NCI-H524 treated with DMSO at 0.1 percent for 48 hours (cell line): ENCODE measurements around the gene RPS6KA6.
"Not testable (repeated sequence)": the region's sequence is repeated elsewhere in the genome, so short reads cannot be mapped to it uniquely, and the experiment has no call there.

ENCODE experiments used
- DNase-seq: peaks from one replicate; lab custom pipeline; 2025; lab: John Stamatoyannopoulos, UW

The RPS6KA6 gene

GRCh38 chrX:84162401-84162800 lies 25.6 kb downstream of the RPS6KA6 start:
- DNase-seq, result no peak

- no peak for DNase-seq
Observed at GRCh38 chrX:84161641-84162040, 26.4 kb downstream of the RPS6KA6 start.

DNA sequence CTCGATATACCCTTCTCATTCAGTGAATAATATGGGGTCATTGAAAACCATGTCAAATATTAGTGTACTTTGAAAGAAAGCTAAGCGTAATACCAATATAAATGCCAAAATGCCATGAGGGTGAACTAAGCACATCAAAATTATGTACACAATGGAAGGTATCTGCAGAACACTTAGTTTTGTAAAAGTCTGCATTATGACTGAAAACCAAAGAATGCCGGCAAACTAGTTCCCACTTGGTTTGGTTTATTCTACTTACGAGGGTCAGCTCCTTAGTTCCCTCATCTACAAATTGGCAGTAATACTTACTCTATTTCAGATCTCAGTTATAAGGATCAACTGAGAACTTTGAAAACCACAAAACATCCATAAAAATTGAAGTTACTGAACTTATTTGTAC lies 27.3 kb downstream of the RPS6KA6 start:
- DNase-seq, result no peak

DNA sequence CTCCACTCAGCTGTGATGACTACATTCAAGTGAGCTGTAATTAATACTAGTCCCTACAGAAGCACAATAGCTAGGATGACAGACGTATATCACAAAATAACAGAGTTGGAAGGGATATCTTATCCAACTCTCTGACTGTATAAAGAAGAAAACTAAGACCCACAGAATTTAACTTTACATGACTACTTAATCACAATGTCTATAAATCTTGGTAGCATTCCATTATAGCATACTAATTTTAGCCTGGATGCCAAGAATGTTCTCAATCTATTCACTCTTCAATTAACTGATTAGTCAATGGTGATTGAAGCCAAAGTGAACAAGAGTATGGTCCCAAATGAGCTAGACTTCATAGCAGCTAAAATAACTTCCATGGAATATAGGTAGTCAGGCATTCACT lies 31.2 kb downstream of the RPS6KA6 start:
- DNase-seq, result no peak

DNA sequence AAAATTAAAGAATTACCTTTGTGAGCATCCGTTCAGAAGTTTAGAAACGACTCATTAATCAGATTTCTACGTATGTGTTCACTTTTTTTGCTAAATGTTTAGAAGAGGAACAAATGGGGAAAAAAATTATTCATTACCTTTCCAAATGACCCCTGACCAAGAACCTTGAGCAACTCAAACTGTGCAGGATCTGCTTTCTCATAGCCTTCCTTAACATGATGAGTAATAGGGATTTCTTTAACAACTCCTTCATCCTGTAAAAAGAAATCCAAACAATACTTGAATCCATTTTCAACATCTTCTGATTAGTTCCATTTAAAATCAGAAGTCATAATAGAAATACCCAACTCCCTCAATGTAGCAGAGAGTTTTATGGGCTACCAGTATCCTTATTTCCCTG lies 32.1 kb downstream of the RPS6KA6 start:
- DNase-seq, result no peak

DNA sequence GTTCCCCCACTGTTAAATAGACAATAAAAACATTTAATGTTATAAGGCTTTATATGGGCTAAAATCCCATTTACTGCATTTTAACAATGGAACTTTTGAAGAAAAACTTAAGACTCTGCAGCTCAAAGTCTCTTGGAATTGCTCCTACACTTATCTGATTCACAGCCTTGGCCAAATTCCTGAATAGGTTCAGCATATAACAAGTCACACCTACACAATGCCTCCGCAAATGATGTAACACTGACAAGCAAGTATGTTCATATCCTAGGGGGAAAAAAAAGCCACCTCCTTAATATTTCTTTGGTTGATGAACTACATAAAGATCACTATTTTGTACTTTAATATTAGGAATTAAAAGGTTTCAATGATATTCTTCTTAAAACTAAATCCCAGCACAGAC lies 34.5 kb downstream of the RPS6KA6 start:
- no peak for DNase-seq

- DNase-seq, result no peak
Observed at GRCh38 chrX:84144991-84145390, 43.0 kb downstream of the RPS6KA6 start.

DNA sequence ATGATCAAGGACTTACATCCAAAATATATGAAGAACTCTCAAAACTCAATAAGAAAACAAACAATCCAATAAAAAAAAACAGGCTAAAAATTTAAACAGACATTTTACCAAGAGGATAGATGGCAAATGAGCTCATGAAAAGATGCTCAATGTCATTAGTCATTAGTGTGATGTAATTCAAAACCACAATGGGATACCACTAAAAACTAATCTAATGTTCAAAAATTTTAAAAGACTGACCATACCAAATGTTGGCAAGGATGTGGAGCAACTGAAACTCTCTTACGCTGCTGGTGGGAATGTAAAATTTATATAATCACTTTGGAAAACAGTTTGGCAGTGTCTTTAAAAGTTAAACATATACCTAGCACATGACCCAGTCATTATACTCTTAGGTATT lies 43.7 kb downstream of the RPS6KA6 start:
- no peak for DNase-seq

GRCh38 chrX:84133023-84133422 lies 55.0 kb downstream of the RPS6KA6 start:
- DNase-seq, result no peak

- no peak for DNase-seq
Observed at GRCh38 chrX:84123585-84123984, 64.4 kb downstream of the RPS6KA6 start.

- DNase-seq, result no peak
Observed at GRCh38 chrX:84118769-84119168, 69.2 kb downstream of the RPS6KA6 start.

GRCh38 chrX:84118315-84118714 lies 69.7 kb downstream of the RPS6KA6 start:
- DNase-seq, result no peak

DNA sequence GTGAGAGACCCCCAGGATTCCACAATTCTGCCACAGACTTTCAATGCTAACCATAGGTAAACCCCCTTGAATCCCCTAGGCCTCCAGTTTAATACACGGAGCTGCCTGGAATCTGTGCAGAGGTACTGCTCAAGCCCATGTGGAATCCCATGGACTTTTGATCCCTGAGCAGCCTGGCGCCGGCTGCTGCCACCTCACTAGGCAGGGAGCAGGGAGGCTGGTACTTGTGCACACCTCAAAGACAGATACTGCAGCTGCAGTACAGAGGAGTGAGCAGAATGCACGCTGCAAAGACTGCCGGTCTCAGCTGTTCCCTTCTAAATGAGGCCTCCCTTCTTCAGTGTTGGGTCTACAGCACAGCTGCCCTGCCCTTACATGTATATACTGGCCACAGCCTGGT lies 79.4 kb downstream of the RPS6KA6 start:
- no peak for DNase-seq

GRCh38 chrX:84099120-84099519 lies 88.9 kb downstream of the RPS6KA6 start:
- DNase-seq, result no peak

DNA sequence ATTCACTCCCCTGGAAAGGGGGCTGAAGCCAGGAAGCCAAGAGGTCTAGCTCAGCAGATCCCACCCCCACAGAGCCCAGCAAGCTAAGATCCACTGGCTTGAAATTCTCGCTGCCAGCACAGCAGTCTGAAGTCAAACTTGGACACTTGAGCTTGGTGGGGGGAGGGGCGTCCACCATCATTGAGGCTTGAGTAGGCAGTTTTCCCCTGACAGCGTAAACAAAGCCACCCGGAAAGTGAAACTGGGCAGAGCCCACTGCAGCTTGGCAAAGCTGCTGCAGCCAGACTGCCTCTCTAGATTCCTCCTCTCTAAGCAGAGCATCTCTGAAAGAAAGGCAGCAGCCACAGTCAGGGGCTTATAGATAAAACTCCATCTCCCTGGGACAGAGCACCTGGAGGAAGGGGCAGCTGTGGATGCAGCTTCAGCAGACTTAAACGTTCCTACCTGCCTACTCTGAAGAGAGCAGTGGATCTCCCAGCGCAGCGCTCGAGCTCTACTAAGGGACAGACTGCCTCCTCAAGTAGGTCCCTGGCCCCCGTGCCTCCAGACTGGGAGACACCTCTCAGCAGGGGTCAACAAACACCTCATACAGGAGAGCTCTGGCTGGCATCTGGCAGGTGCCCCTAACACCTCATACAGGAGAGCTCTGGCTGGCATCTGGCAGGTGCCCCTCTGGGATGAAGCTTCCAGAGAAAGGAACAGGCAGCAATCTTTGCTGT lies 108.4 kb downstream of the RPS6KA6 start:
- DNase-seq, result not testable (repeated sequence)

GRCh38 chrX:84078991-84079390 lies 109.0 kb downstream of the RPS6KA6 start:
- no peak for DNase-seq

GRCh38 chrX:84064814-84065213 lies 123.2 kb downstream of the RPS6KA6 start:
- no peak for DNase-seq

GRCh38 chrX:84064164-84064563 lies 123.8 kb downstream of the RPS6KA6 start:
- no peak for DNase-seq

DNA sequence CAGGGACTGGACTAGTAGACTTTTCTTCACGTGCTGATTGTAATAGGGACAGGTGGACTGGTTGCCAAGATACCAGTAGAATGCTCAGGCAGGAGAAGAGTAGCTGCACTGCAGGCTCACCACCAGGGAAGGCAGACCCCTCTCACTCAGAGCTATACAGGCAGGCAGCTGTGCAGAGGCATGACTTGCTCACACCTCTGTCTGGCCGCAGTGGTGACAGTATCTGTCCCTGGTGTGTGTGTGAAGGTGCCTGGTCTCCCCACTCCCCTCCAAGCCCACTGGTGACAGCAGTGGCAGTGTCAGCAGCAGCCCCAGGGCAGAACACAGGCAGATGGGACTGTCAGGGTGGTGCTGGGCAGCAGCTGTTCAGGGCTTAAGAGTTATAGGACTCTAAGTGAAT lies 140.7 kb downstream of the RPS6KA6 start:
- peak; percentile 35 for DNase-seq

DNA sequence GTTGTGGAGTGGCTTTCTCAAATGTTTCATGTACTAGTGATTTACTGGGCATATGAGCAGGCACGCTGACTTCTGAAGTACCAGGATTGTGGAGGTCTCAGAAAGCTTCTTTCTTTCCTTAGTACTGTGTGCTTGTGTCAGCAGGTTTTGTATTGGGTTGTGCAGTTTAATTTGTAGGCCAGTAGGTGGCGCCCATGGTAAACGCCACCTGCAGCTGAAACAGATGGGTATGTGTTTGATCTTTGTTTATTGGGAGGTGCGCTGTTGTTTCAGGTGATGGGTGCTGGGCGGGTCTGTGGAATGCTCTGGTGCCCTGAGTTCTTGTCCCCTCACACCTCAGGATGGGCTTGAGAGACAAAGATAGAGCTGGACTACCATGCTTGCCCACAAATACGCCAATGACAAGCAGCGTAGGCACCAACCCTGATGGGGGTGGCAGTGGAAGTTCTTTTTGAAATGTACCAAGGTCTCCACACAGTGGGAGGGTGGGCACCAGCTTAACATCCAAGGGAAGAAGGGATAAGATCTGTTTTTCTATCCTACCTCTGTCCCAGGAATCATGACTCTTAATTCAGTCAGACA lies 141.5 kb downstream of the RPS6KA6 start:
- peak; percentile 7 for DNase-seq

- no peak for DNase-seq
Observed at GRCh38 chrX:84044051-84044450, 143.9 kb downstream of the RPS6KA6 start.
